Measurements from ENCODE around the gene CTNNA1.

- TF ChIP-seq, protein P1, sequence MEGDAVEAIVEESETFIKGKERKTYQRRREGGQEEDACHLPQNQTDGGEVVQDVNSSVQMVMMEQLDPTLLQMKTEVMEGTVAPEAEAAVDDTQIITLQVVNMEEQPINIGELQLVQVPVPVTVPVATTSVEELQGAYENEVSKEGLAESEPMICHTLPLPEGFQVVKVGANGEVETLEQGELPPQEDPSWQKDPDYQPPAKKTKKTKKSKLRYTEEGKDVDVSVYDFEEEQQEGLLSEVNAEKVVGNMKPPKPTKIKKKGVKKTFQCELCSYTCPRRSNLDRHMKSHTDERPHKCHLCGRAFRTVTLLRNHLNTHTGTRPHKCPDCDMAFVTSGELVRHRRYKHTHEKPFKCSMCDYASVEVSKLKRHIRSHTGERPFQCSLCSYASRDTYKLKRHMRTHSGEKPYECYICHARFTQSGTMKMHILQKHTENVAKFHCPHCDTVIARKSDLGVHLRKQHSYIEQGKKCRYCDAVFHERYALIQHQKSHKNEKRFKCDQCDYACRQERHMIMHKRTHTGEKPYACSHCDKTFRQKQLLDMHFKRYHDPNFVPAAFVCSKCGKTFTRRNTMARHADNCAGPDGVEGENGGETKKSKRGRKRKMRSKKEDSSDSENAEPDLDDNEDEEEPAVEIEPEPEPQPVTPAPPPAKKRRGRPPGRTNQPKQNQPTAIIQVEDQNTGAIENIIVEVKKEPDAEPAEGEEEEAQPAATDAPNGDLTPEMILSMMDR (IDR thresholded peaks at IDR 0.05) = no peak
- TF ChIP-seq POLR2A (IDR thresholded peaks at IDR 0.05) = no peak
Observed at GRCh38 chr5:138770977-138771376, 17.8 kb downstream of the CTNNA1 start.

Measured in body of pancreas (tissue), 4 donors.